ENCODE results near the gene KTN1. TPM values are rescaled to one million over a fixed set of nuclear protein-coding genes. Genes with fewer than 3 reads are reported as not detected.

The KTN1 gene
- polyA plus RNA-seq, 1 donor from 2014 or later: 95.0 TPM

DNA sequence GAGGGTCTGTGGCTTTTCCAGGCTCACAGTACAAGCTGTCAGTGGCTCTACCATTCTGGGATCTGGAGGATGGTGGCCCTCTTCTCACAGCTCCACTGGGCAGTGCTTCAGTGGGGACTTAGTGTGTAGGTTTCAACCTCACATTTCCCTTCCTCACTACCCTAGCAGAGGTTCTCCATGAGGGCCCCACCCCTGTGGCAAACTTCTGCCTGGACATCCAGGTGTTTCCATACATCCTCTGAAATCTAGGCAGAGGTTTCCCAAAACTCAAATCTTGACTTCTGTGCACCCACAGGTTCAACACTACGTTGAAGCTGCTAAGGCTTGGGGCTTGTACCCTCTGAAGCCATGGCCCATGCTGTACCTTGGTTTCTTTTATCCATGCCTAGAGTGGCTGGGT is 40.3 kb downstream of the KTN1 start:
- H3K9ac ChIP-seq (ENCODE audit: low read length): no peak overlapping the region
- peaks cover 23% of the 10 kb centered on the region for H3K36me3 ChIP-seq (ENCODE audit: insufficient read depth, low read length)
- H3K4me3 ChIP-seq (ENCODE audit: low read length): no peak overlapping the region
- no peak overlapping the region for H3K4me2 ChIP-seq (ENCODE audit: low read length)
- H3K27me3 ChIP-seq (ENCODE audit: insufficient read depth, low read depth, low read length): no peaks in the 10 kb centered on the region
- H3K9me3 ChIP-seq (ENCODE audit: low read length): no peaks in the 10 kb centered on the region
- H4K20me1 ChIP-seq (ENCODE audit: insufficient read depth): no peaks in the 10 kb centered on the region
- H3K27ac ChIP-seq (ENCODE audit: low read length): no peak overlapping the region
- TF ChIP-seq EZH2 (IDR thresholded peaks at IDR 0.05; ENCODE audit: borderline replicate concordance, insufficient read depth, low read length, poor library complexity, severe bottlenecking) (no peak), POLR2AphosphoS5 (IDR thresholded peaks at IDR 0.05) (no peak), TAF1 (IDR thresholded peaks at IDR 0.05; ENCODE audit: low read depth) (no peak), MXI1 (conservative IDR thresholded peaks at IDR 0.05; ENCODE audit: poor library complexity, severe bottlenecking) (no peak)
- TF ChIP-seq, protein P1, sequence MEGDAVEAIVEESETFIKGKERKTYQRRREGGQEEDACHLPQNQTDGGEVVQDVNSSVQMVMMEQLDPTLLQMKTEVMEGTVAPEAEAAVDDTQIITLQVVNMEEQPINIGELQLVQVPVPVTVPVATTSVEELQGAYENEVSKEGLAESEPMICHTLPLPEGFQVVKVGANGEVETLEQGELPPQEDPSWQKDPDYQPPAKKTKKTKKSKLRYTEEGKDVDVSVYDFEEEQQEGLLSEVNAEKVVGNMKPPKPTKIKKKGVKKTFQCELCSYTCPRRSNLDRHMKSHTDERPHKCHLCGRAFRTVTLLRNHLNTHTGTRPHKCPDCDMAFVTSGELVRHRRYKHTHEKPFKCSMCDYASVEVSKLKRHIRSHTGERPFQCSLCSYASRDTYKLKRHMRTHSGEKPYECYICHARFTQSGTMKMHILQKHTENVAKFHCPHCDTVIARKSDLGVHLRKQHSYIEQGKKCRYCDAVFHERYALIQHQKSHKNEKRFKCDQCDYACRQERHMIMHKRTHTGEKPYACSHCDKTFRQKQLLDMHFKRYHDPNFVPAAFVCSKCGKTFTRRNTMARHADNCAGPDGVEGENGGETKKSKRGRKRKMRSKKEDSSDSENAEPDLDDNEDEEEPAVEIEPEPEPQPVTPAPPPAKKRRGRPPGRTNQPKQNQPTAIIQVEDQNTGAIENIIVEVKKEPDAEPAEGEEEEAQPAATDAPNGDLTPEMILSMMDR (IDR thresholded peaks at IDR 0.05; ENCODE audit: poor library complexity, severe bottlenecking): no peak
- TF ChIP-seq, protein P2, sequence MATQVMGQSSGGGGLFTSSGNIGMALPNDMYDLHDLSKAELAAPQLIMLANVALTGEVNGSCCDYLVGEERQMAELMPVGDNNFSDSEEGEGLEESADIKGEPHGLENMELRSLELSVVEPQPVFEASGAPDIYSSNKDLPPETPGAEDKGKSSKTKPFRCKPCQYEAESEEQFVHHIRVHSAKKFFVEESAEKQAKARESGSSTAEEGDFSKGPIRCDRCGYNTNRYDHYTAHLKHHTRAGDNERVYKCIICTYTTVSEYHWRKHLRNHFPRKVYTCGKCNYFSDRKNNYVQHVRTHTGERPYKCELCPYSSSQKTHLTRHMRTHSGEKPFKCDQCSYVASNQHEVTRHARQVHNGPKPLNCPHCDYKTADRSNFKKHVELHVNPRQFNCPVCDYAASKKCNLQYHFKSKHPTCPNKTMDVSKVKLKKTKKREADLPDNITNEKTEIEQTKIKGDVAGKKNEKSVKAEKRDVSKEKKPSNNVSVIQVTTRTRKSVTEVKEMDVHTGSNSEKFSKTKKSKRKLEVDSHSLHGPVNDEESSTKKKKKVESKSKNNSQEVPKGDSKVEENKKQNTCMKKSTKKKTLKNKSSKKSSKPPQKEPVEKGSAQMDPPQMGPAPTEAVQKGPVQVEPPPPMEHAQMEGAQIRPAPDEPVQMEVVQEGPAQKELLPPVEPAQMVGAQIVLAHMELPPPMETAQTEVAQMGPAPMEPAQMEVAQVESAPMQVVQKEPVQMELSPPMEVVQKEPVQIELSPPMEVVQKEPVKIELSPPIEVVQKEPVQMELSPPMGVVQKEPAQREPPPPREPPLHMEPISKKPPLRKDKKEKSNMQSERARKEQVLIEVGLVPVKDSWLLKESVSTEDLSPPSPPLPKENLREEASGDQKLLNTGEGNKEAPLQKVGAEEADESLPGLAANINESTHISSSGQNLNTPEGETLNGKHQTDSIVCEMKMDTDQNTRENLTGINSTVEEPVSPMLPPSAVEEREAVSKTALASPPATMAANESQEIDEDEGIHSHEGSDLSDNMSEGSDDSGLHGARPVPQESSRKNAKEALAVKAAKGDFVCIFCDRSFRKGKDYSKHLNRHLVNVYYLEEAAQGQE (IDR thresholded peaks at IDR 0.05; ENCODE audit: borderline replicate concordance): no peak
- no peaks in the 10 kb centered on the region for H3F3A ChIP-seq (ENCODE audit: insufficient read depth, low read length, poor library complexity, severe bottlenecking)
- H3K79me2 ChIP-seq (replicated peaks; ENCODE audit: insufficient read depth, low read length): no peaks in the 10 kb centered on the region
- no peak overlapping the region for H2AFZ ChIP-seq (ENCODE audit: low read depth, low read length)
- H3K9me2 ChIP-seq (ENCODE audit: insufficient read depth, low read length): no peaks in the 10 kb centered on the region

DNA sequence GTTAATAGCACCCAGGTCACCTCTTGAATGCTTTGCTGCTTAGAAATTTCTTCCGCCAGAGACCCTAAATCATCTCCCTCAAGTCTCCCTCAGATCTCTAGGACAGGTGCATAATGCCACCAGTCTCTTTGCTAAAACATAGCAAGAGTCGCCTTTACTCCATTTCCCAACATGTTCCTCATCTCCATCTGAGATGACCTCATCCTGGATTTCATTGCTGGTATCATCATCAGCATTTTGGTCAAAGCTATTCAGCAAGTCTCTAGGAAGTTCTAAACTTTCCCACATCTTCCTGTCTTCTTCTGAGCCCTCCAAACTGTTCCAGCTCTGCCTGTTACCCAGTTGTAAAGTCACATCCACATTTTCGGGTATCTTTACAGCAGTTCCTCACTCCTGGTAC is 41.0 kb downstream of the KTN1 start:
- H3K27me3 ChIP-seq (ENCODE audit: insufficient read depth, low read depth, low read length): no peaks in the 10 kb centered on the region
- no peaks in the 10 kb centered on the region for H3K9me3 ChIP-seq (ENCODE audit: low read length)
- no peak overlapping the region for H3K27ac ChIP-seq (ENCODE audit: low read length)
- H3K9me2 ChIP-seq (ENCODE audit: insufficient read depth, low read length): no peaks in the 10 kb centered on the region
- no peak overlapping the region for H3K4me2 ChIP-seq (ENCODE audit: low read length)
- no peak overlapping the region for H2AFZ ChIP-seq (ENCODE audit: low read depth, low read length)
- TF ChIP-seq, protein P1 (IDR thresholded peaks at IDR 0.05; ENCODE audit: poor library complexity, severe bottlenecking): no peak
- no peak for TF ChIP-seq RAD21 (conservative IDR thresholded peaks at IDR 0.05)
- H3K36me3 ChIP-seq (ENCODE audit: insufficient read depth, low read length): peaks cover 23% of the 10 kb centered on the region
- H3K9ac ChIP-seq (ENCODE audit: low read length): no peak overlapping the region
- no peaks in the 10 kb centered on the region for H4K20me1 ChIP-seq (ENCODE audit: insufficient read depth)
- H3K4me3 ChIP-seq (ENCODE audit: low read length): no peak overlapping the region
- no peaks in the 10 kb centered on the region for H3K79me2 ChIP-seq (replicated peaks; ENCODE audit: insufficient read depth, low read length)
- no peaks in the 10 kb centered on the region for H3F3A ChIP-seq (ENCODE audit: insufficient read depth, low read length, poor library complexity, severe bottlenecking)

All from neural cell (in vitro differentiated cells).